SU-DHL-6 (cell line): Measurements from ENCODE around the gene RILPL2.
"Not testable (repeated sequence)": the region's sequence is repeated elsewhere in the genome, so short reads cannot be mapped to it uniquely, and the experiment has no call there.

Experiments used
- EZH2phosphoT487 ChIP-seq: fragments of 200-600 bp; sonication (generic), shearing (Covaris generic); conservative IDR thresholded peaks from 2 replicates; pipeline ENCODE4 v1.6.1; 2018; ENCODE audit warnings: mild to moderate bottlenecking, antibody characterized with exemption, low read length, moderate library complexity, mixed read lengths
- TF ChIP-seq, protein P1 (sequence below): fragments of 200-600 bp; sonication (generic); IDR thresholded peaks from one replicate; pipeline ENCODE4 v1.5.1; 2017; ENCODE audit warnings: antibody characterized with exemption, mild to moderate bottlenecking, low read length, moderate library complexity; ENCODE audit not compliant: insufficient read depth, poor library complexity, severe bottlenecking

- TF ChIP-seq EZH2phosphoT487 = not testable (repeated sequence)
- TF ChIP-seq, protein P1, sequence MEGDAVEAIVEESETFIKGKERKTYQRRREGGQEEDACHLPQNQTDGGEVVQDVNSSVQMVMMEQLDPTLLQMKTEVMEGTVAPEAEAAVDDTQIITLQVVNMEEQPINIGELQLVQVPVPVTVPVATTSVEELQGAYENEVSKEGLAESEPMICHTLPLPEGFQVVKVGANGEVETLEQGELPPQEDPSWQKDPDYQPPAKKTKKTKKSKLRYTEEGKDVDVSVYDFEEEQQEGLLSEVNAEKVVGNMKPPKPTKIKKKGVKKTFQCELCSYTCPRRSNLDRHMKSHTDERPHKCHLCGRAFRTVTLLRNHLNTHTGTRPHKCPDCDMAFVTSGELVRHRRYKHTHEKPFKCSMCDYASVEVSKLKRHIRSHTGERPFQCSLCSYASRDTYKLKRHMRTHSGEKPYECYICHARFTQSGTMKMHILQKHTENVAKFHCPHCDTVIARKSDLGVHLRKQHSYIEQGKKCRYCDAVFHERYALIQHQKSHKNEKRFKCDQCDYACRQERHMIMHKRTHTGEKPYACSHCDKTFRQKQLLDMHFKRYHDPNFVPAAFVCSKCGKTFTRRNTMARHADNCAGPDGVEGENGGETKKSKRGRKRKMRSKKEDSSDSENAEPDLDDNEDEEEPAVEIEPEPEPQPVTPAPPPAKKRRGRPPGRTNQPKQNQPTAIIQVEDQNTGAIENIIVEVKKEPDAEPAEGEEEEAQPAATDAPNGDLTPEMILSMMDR = not testable (repeated sequence)
These were observed 26.7 kb upstream of the RILPL2 start for GRCh38 chr12:123463174-123463573.
